GM06990 (cell line): ENCODE data around the gene IGF2R.
"Not testable (repeated sequence)": the region's sequence is repeated elsewhere in the genome, so short reads cannot be mapped to it uniquely, and the experiment has no call there.

ENCODE experiments used
- DNase-seq: peaks from one replicate; pipeline ENCODE4 v3.0.0-alpha.2; 2011; ENCODE audit not compliant: insufficient read length; ENCODE audit errors: extremely low read depth
- H3K27me3 ChIP-seq: replicated peaks from 2 replicates; pipeline ENCODE4 v1.6.0; 2011; ENCODE audit warnings: low read length; ENCODE audit not compliant: control insufficient read depth, insufficient read depth
- H3K36me3 ChIP-seq: 2 replicates; pipeline ENCODE4 v1.5.1; 2011; ENCODE audit warnings: low read length; ENCODE audit not compliant: control insufficient read depth, insufficient read depth
- H3K4me3 ChIP-seq: replicated peaks from 2 replicates; pipeline ENCODE4 v1.5.1; 2011; ENCODE audit warnings: low read depth, mild to moderate bottlenecking, control low read depth, low read length
- TF ChIP-seq, protein P1 (sequence below): IDR thresholded peaks from 2 replicates; pipeline ENCODE4 v1.5.1; 2011; ENCODE audit warnings: low read length, control low read depth, mild to moderate bottlenecking, inconsistent platforms; ENCODE audit not compliant: insufficient read depth, poor library complexity, severe bottlenecking

Gene IGF2R

DNA sequence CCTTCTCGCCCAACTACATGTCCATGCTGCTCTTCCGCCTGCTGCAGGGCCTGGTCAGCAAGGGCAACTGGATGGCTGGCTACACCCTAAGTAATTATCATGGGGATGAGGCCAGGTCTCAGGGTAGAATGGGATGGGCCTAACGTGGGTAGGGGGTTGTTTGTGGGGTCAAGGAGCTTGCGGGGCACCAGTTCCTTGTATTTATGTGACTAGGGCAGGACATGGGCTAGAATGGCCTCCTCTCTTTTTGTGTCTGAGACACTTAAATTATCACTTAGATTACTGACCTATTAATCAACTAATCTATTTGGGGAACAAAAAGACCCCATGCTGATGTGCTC lies 163.4 kb downstream of the IGF2R start:
- no peak for DNase-seq
- no peak overlapping the region for H3K4me3 ChIP-seq
- H3K36me3 ChIP-seq, result no peaks in the 10 kb centered on the region; the same call in 1 of the 2 replicates
- no peaks in the 10 kb centered on the region for H3K27me3 ChIP-seq
- TF ChIP-seq, protein P1, sequence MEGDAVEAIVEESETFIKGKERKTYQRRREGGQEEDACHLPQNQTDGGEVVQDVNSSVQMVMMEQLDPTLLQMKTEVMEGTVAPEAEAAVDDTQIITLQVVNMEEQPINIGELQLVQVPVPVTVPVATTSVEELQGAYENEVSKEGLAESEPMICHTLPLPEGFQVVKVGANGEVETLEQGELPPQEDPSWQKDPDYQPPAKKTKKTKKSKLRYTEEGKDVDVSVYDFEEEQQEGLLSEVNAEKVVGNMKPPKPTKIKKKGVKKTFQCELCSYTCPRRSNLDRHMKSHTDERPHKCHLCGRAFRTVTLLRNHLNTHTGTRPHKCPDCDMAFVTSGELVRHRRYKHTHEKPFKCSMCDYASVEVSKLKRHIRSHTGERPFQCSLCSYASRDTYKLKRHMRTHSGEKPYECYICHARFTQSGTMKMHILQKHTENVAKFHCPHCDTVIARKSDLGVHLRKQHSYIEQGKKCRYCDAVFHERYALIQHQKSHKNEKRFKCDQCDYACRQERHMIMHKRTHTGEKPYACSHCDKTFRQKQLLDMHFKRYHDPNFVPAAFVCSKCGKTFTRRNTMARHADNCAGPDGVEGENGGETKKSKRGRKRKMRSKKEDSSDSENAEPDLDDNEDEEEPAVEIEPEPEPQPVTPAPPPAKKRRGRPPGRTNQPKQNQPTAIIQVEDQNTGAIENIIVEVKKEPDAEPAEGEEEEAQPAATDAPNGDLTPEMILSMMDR, result no peak

DNA sequence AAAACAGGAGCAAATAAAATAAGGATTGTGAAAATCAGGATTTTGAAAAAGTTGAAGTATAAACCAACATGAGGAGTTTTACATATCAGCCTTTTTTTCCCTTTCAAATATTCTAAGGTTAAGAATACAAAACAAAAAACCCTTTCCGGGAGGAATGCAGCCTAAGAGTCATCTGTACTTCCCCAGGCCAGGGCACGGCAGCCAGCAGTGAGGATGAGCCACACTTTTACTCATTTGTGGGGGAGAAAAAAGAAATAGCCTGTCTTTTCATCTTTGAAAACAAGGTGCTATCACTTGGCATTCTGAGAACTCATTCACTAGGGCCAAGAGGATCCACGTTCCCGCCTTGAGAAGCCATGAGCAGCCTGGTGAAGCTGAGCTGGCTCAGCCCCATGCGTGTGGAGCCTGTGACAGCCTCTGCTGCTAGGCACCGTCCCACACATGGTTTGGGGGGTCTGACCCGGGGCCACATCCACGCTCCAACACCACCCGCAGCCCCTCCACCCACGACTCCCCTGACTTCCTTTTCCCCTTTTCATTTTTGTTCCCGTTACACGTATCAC lies 164.0 kb downstream of the IGF2R start:
- Histone ChIP-seq H3K27me3 (no peaks in the 10 kb centered on the region), H3K36me3 (no peaks in the 10 kb centered on the region; the same call in 1 of the 2 replicates), H3K4me3 (no peak overlapping the region)
- TF ChIP-seq, protein P1, result no peak
- DNase-seq, result no peak

DNA sequence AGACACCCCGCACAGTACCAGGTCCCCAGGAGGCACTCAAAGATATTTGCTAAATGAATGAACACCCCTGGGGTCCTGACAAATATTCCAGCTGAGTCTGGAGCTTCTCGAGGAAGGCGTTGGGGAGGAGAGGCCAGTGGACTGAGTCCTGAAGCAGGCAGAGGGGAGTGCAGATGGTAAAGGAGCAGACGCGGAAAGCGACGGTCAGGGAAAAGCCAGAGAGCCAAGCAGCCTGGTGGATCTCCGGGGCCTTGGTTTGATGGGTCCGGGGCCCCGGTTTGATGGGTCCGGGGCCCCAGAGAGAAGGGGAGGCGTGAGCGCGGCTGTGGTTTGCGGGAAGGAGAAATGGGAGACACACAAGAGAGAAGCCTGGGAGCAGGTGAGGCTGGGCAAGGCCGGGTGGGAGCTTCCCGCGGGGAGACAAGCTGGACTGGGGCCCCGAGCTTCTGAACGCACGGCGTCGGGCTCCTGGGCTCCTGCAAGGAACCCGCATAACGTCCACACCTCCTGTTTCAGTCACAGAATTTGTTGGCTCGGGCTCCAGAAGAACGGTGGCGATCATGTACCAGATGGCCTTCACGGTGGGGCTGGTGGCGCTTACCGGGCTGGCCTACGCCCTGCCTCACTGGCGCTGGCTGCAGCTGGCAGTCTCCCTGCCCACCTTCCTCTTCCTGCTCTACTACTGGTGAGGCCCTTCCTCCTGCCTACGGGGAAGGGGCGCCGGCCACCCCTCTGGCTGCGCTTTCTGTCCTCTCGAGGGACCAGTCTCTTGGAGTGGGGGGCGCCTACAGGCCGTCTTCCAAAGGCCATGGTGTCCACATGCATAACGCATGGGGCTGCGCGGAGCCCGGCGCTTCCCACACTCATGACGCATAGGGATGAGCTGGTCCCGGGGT lies 164.8 kb downstream of the IGF2R start:
- DNase-seq, result no peak

DNA sequence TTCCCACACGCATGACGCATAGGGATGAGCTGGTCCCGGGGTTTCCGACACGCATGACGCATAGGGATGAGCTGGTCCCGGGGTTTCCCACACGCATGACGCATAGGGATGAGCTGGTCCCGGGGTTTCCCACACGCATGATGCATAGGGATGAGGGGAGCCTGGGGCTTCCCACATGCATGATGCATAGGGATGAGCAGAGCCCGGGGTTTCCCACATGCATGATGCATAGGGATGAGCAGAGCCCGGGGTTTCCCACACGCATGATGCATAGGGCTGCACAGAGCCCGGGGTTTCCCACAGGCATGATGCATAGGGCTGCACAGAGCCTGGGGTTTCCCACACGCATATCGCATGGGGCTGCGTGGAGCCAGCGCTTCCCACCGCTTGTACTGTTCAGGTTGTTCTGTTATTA lies 165.5 kb downstream of the IGF2R start:
- not testable (repeated sequence) for H3K4me3 ChIP-seq, H3K36me3 ChIP-seq, H3K27me3 ChIP-seq
- peak; percentile 38 for DNase-seq

More for the DNA sequence above, 164.8 kb downstream of the IGF2R start:
- Histone ChIP-seq H3K27me3 (no peaks in the 10 kb centered on the region), H3K36me3 (no peaks in the 10 kb centered on the region; the same call in 1 of the 2 replicates), H3K4me3 (no peak overlapping the region)
- TF ChIP-seq, protein P1, result no peak

DNA sequence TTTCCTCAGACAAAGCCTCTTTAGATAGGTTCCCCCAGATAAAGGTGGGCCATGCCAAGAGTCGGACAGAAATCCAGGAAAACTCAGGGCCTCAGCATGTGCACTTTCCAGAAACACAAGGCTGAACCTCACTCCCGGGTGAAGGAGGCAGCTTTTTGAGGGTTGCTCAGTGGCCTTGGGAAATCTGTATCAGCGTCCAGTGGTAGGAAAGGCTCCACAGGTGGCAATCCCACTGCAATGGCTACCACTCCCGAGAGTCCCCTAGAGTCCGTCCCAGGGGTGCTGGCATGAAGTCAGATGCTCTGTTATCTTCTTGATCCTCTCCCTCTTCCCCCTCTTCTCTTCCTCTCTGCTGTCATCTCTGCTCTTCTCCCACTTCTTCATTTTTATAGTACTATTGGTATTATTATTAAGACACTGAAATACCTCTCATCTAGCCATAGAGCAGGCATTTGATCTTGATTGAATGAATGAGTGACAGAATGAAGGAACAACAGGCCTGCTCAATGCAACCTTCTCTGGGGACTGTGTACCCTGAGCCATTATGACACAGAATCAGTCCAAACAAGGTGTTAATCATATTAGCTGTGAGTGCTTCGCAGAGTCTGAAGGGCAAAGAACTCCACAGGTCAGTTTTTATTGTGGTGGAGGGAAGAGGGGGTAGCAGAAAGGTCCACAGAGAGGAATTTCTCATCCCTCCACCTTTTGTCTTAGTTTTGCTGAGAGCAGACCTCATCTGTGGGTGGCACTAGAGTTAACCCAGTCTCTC lies 166.1 kb downstream of the IGF2R start:
- Histone ChIP-seq H3K4me3 (no peak overlapping the region), H3K27me3 (no peaks in the 10 kb centered on the region), H3K36me3 (no peaks in the 10 kb centered on the region; the same call in 1 of the 2 replicates)
- no peak for DNase-seq
- TF ChIP-seq, protein P1, result no peak
